Measurements from ENCODE around the gene CCDC70.
"Not testable (repeated sequence)": the region's sequence is repeated elsewhere in the genome, so short reads cannot be mapped to it uniquely, and the experiment has no call there.

The CCDC70 gene

DNA sequence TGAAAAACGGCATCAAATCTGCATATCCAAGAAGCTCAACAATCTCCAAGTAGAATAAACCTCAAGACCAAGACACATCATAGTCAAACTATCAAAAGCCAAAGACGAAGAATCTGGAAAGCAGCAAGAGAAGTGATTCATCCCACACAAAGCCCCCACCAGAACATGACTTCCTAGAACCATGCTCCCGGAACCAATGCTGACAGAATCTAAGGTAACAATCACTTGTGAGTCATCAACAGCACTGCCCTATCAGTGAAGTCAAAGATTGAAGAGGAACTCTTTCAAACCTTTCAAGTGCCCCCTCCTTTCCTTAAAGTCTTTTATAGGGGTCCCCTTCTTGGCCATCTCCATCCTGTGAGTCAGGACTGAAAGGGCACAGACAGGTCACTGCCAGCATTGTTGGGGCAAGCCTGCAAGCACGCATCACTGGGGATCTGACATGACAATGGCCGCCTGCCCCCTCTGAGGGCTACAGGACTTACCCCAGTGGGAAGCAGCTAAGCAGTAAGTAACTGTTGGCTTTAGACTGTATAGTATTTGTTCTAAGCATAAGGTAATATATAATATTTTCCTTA, at the start of gene CCDC70:
TSS of gene CCDC70 (plus strand) at position 247 of the 578 bp plus-strand sequence. CDS start 3,443 bp downstream, outside the sequence.
- DNase-seq (ENCODE audit: low read depth in 2 of 2) = no peak

DNA sequence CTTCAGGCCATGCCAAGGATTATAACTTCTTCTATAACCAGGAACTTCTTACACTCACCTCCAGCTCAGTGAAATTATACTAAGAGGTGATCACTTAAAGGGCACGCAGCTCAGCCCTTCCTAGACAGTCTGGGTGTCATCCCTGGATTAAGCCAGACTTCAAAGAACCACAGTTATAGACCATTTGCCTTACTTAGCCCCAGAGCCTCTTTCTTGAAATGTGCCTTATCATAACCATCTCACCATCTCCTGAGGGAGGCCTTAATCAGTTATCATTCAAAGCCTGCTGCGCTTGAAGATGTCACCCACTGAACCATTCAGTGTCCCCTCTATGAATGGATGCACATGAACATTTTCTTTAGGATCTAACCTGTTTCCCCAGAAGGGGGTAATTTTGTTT, 47.7 kb upstream of the CCDC70 start:
- no peak for DNase-seq (ENCODE audit: low read depth in 2 of 2)

DNA sequence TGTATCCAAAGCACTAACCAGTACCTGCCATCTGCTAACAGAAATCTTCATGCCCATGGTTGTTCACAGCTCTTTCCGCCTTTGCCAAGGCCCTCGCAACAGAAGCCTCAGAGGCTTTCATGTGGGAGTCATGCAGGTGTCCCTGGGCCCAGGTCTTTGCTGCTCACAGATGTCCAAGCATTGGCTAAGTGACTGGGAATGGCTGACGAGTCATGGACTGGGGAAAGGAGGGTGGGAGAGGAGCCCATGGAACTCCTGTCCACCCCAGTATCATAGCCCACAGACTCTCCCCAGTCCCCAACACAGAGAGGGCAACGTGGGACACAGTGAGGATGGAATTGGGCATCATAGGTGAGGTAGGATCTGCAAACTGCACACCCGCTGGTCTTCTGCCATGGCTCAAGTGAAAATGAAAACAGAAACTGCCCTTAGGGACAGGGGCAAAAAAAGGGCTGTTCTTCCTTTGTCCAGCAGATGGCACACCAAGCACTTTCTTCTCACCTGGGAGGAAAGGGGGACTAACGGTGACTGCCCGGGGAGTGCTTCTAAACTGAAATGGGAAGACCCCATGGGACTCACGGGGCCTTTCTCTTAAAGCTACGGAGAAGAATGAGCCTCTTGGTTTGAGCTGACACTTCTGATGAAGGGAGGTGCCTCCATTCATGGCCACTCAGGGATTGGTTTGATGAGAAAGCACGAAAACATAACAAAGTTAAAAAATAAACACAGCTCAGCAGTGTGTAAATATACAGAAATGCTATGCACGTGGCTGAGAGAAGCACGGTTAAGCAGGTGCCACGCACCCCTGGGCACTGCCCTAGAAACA, 46.7 kb upstream of the CCDC70 start:
- DNase-seq (ENCODE audit: low read depth in 2 of 2) = peak; percentile 43 to 62

DNA sequence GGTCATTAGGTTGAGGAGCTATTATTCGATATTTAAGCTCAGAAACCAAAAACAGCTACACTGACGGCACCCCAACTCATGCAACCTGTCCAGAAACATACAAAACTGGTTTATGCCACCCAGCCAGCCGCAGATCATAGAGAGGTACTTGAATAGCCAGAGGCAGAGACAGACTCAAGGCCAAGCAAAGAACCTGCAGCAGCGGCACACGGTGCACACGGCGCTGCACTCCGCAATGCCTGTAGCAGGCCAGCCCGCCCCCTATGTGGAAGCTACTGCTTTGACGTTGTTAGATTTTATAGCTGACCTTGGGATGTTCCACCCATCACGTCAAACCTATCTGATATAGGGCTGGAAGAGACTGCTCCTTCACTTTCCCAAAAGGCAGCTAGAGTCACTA, 45.9 kb upstream of the CCDC70 start:
- DNase-seq (ENCODE audit: low read depth in 2 of 2) = no peak

DNA sequence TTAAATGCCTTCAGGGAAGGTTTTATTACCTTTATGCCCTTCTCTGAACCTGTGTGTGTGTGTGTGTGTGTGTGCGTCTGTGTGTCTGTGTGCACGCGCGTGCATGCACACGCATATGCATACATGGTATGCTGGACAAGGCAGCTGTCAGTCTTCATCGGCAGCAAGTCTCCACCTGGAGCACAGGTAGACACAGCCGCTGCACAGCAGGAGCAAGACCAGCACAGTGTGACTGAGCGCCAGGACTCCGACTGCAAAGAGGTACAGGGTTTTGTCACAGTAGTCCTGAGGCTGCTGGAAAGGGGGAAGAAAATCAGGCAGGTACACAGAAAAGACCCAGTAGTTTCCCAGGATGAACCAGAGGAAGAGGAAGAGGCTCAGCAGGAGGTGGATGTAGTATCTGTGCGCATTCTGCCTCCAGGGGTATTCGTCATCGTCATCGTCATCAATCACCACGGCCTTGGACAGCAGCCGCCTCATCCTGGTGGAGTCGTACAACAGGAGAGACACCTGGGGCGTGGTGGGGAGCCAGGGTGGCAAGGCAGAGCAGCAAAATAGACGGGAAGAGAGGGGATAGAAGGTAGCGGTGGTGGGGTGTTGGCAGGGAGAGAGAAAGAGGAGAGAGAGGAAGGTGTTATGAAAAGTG, 45.0 kb upstream of the CCDC70 start:
- no peak for DNase-seq (ENCODE audit: low read depth in 2 of 2)

DNA sequence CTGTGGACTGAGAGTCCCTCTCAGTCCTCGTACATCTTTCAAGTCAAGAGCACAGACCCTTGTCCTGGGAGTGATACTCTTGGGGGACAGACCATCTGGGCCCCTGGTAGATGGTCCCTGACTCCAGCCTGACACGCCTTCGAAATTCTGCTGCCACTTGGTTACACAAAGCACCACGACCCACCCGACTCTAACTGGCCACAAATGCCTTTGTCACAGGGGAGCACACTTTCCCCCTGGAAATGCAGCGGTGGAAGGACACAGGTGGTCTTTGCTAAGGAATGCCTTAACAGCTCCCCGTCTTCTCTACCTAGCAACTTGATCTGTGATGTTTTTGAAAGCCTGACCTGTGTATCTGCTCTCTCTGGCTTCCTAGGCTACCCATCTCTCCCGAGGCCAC, 44.1 kb upstream of the CCDC70 start:
- DNase-seq (ENCODE audit: low read depth in 2 of 2) = no peak

DNA sequence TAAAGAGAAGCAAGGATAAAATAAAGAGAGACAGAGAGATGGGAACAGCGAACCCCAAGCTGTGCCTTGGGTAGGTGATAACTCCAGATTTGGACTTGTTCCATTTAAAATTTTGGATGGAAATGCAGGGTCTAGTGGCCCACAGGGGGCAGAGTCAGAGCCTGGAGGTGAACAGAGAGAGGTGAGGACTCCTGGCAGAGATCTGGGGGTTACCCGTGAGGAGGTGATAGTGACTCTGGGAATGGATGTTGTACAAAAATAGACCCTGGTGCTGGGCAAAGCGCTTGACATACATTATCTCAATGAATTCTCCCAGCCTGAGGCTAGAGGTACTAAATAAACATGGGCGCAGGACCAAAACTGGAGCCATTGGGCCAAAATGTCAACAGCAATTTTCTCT, 43.5 kb upstream of the CCDC70 start:
- DNase-seq (ENCODE audit: low read depth in 2 of 2) = no peak

DNA sequence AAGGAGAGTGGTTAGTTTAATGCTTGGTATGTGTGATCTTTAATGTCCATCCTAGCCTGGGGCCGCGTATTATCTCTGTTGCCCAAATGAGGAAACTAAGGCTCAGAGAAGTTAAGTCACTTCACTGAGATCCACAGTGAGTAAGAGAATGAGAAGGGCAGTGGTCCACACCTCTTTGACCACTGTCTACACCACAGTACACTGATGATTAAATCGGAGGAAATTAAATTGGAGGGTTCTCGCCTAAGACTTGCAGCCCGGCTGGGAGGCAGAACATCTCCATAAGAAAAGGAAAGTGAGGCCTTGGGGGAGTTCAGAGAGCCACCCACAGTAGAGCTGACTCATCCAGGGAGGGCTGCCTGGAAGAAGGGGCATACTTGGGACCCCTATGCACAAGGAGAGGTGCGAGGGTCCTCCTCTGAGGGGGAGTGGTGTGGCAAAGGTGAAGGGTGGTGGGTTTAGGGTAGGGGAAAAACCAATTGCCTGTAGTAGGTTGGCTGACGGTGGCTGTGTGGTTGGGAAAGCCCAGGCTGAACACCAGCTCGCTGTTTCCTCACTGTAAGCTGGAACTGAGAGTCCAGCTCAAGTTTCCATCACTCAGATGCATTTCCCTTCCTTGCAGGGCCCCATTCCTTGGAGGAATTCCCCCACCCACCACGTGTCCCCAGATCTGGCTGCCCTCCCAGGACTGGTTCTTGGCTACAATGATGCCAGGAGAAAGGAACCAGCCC, 42.8 kb upstream of the CCDC70 start:
- no peak for DNase-seq (ENCODE audit: low read depth in 2 of 2)

DNA sequence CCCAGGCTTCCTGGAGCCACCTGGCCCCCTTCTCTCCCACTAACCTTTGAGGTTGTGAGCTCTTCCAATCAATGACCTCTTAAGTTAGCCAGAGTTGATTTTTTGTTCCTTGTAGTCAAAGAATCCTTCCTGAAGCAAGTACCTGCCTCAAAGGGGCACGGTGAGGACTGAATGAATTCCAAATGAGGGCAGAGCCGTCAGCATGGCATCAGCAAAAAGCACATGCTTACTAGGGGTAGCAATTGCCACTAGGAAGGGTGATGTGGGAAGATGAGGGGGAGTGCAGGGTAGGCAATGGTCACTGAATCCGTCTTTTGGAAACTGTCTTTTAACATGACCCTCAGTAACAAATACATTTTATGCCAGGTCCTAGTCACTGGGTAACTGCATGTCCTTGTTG, 42.2 kb upstream of the CCDC70 start:
- no peak for DNase-seq (ENCODE audit: low read depth in 2 of 2)

DNA sequence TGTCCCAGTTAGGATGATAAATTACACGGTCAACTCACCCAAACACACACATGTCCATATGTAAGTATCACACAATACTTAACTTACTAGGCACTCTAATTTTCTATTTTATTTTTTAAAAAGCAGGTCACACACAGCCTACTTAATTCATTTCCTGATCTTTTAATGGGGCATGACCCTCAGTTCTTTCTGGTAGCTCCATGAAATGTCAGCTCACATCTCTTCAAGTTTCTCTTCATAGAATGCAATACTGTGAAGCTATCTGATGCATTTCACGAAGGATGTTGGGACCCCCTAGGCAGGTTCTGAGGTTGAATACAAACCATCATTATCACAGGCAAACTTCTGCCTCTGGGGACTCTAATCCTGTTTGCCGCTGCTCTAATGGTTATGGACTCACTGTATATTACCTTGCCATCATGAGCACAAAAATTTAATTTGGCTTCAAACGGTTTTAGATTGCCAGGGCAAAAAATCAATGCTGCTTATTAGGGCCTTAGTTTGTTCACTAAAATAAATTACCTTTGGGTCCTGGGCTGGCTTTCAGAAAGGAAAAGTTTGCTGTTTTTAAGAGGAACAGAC, 41.7 kb upstream of the CCDC70 start:
- DNase-seq (ENCODE audit: low read depth in 2 of 2) = no peak

DNA sequence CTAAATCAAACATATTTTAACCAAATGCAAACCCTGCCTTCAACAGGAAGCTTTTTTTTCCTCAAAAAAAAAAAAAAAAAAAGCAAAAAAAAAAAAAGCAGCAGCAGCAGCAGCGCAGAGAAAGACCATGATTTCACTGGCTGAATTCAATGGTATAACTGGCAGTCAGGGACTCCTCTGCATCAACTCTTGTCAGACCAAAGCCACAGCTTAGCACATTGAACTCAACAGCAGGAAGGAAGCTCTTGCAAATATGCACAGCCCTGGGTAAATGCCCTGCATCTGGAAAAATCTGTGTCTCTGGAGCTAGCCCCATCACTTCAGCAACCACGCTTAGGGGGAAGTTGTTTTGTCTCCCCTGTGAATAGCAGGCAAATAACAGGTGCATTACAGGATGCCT, 40.2 kb upstream of the CCDC70 start:
- DNase-seq (ENCODE audit: low read depth in 2 of 2) = no peak

DNA sequence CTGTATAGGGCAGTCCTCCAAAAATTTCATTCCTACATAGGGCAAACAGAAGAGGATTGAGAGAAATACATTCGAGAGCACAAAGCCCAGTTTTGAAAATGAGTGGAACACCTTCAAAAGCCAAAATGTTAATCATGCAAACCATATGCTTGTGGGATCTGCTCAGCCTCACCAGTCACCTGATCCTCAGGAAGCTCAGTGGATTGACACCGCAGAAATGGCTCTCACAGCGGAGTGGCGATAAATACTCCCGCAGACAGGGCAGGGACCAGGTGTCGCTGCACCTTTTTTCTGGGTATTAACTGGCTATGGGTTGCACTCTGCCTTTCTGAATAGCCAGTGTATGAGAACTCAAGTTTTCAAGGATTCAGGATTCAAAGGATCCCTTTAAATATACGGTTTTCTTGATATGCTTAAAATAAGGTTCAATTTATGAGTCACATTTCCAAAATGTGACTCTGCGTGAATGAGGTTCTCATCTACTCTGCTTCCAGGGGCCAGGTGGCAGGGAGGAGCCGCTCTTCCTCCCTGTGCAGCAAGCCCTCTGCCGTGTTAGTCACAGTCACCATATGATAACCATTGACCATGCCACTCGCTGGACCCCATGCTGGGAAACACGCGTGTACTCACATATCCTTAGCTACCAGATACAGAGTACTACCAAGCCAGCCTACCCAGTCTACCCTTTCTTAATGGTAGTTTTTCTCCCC, 39.5 kb upstream of the CCDC70 start:
- DNase-seq (ENCODE audit: low read depth in 2 of 2) = no peak

DNA sequence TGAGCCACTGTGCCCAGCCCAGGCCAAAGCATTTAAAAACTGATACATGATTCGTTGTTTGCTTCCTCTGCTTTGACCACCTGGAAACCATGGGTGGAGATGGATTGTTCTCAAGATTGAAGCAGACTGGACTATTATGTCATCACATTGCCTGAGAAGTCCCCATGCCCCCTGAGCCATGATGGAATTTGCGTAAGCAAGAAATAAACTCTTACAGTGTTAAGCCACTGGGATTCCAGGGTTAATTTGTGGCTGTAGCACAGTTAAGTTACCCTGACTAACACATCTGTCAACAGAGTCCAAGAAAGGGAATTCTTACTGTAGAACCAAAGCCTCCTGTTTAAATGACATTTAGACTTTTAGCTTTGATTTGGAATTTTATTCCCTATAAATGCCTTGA, 38.4 kb upstream of the CCDC70 start:
- no peak for DNase-seq (ENCODE audit: low read depth in 2 of 2)

DNA sequence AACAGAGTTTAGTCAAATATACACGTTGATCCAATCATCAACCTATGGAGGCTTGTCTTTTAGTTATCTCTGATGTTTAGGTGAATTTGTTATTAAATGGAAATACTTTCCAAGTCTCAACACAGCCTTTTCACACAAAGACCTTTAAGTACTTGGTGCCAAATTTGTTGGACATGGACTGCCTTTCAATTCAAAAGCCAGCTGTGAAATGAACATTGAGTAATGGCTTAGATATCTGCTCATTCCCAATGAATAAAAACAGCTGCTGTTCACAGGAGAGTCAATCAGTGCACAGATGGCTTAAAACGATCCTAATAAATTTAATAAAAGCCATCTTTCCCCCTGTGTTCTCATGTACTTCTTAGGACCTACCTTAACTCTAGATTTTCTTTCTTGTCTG, 37.9 kb upstream of the CCDC70 start:
- no peak for DNase-seq (ENCODE audit: low read depth in 2 of 2)

DNA sequence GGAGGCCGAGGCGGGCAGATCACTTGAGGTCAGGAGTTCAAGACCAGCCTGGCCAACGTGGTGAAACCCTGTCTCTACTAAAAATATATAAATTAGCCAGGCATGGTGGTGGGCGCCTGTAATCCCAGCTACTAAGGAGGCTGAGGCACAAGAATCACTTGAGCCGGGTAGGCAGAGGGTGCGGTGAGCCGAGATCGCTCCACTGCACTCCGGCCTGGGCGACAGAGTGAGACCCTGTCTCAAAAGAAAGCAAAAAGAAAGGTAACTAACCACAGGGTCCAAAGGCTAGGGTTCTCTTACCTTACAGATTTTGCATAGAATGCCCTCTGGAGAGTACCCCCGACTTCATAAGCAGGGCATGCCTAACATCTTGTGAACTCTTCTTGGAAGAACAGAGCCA, 37.1 kb upstream of the CCDC70 start:
- not testable (repeated sequence) for DNase-seq (ENCODE audit: low read depth in 2 of 2)

DNA sequence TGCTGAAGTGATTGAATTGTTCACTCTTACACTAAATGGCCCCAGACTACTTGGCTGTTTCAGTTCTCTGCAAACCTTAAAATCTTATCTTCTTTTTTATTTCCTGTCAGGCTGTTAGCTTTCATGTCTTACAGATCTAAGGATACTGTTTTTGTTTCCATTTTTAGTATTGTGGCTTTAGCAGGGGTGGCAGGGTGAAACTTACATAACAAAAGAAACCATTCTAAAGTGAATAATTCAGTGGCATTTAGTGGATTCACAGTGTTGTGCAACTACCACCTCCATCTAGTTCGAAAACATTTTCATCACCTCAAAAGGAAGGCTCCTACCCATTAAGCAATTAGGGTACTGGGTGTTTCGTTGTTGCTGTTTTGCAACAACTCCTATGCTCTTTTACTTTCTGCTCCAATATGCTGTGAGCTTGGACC, 36.6 kb upstream of the CCDC70 start:
- no peak for DNase-seq (ENCODE audit: low read depth in 2 of 2)

DNA sequence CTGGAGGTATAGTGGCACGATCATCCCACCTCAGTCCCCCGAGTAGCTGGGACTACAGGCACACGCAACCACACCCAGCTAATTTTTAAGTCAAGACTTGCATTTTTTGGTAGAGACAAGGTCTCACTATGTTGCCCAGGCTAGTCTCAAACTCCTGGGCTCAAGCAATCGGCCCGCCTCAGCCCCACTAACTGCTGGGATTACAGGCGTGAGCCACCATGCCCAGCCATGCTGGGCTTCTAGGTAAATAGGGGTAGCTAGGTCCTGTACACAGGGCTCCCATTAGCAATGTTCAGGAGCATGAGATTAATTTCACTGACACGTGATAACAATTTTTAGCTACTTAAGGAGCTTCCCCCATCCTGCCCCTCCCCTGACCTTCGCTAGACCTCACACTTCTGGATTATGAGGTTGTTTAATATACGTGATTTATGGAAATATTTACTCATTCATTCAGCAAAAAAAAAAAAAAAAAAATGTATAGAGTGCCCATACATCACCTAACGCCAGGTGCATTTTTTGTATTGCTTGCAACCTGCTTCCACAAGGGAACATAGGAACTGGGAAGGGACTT, 36.0 kb upstream of the CCDC70 start:
- DNase-seq (ENCODE audit: low read depth in 2 of 2) = no peak

DNA sequence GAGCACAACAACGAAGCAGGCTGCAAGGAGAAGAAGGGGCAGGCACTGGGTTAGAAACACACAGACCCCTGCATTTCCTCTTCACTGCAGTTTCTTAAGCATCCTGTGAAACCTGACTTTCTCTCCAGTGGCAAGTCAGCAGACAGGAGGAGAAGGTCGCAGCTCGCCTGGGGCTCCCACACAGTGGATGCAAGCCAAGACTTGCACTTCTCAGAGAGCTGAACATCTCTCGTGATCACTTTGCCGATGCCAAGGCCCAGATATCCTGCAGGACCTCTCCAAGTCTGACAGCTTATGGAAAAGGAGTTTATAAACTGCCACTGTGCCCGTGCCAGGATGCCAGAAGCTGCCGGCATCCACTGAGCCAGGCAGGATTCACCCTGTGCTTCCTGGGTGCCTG, 35.2 kb upstream of the CCDC70 start:
- DNase-seq (ENCODE audit: low read depth in 2 of 2) = no peak

DNA sequence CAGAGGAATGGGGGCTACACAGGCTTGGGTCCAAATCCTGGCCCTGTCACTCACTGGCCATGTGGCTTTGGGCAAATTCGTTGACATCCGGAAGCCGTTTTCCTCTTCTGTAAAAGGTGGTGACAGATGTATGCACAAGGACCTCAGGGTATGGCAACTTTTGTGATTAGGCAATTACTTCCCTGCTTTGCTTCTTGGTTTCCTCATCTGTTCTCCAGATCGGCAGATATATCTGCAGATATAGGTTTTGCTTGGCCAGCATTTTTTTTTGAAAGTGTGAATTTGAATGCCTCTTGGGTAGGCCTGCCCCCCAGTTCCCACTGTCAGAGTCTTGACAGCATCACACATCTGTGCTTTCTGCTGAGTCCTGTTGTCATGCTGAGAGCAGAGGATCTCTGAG, 34.5 kb upstream of the CCDC70 start:
- no peak for DNase-seq (ENCODE audit: low read depth in 2 of 2)

DNA sequence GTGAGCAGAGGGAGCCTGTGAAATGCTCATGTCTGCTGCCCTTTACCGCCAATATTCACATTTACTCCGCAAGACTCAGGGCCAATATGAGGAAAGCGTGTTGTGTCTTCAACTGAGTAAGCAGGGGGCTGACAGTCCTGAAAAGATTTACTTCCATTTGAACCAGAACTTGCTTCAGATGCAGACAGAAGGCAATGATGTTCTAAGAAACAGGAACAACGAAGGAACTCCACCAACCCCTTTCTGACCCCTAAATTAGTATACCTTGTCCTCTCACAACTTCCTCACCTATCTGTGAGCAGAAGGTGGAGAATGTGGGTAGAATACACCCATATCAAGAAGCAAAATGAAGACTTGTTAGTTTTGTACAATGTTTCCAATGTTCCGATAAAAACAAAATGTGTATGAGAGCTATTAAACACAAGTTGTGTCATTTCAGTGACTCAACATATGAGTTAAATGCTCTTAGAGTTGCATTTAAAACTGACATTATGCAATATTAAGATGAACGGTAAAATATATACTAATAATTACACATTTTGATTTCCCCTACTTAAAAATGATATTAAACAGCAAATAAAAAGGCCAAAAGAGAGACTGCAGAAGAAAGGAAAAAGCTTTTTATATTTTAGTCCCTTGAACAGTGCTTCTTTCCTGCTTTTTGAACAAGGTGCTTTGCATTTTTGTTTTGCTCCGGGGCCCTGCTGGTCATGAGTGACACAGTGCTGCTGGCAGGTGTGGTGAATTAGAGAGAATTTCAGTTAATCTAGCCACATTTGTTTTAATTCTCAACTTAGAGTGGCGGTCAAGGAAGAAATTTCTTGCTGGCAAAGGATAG, 32.8 kb upstream of the CCDC70 start:
- no peak for DNase-seq (ENCODE audit: low read depth in 2 of 2)
